ENCODE measurements around the gene VAC14.

Gene VAC14

GRCh38 chr16:70778901-70779309 is 22.1 kb downstream of the VAC14 start (continued):
- TF ChIP-seq TSHZ1 (tag by site-specific recombination; IDR thresholded peaks at IDR 0.05; ENCODE audit: borderline replicate concordance) (no peak), HOXC10 (CRISPR knock-in tag; IDR thresholded peaks at IDR 0.05) (no peak), ZNF2 (tag by site-specific recombination; IDR thresholded peaks at IDR 0.05) (peak; percentile 66; the same call in 1 of the 2 replicates), ZNF843 (tag by site-specific recombination; IDR thresholded peaks at IDR 0.05) (peak; percentile 64; the same call in 1 of the 2 replicates), KLF7 (tag by site-specific recombination; IDR thresholded peaks at IDR 0.05; ENCODE audit: borderline replicate concordance) (no peak; the same call in 1 of the 2 replicates), ZNF146 (tag by site-specific recombination; IDR thresholded peaks at IDR 0.05) (no peak), ZNF624 (tag by site-specific recombination; IDR thresholded peaks at IDR 0.05) (no peak), ZEB2 (tag by site-specific recombination; IDR thresholded peaks at IDR 0.05) (peak; percentile 36; the same call in 1 of the 2 replicates), ZNF19 (tag by site-specific recombination; IDR thresholded peaks at IDR 0.05; ENCODE audit: low read depth) (no peak), ZSCAN18 (tag by site-specific recombination; IDR thresholded peaks at IDR 0.05) (peak; percentile 85), ZNF114 (tag by site-specific recombination; IDR thresholded peaks at IDR 0.05) (no peak), ZBTB8A (tag by site-specific recombination; IDR thresholded peaks at IDR 0.05) (no peak), ZNF555 (tag by site-specific recombination; conservative IDR thresholded peaks at IDR 0.05) (no peak), ZBTB21 (tag by site-specific recombination; IDR thresholded peaks at IDR 0.05) (peak; percentile 79), ZNF654 (tag by site-specific recombination; IDR thresholded peaks at IDR 0.05; ENCODE audit: low read depth) (no peak), ZFP3 (tag by site-specific recombination; IDR thresholded peaks at IDR 0.05; ENCODE audit: low read depth) (no peak), ZNF280D (tag by site-specific recombination; IDR thresholded peaks at IDR 0.05) (no peak), ELK4 (IDR thresholded peaks at IDR 0.05; ENCODE audit: borderline replicate concordance, low read depth, low read length) (no peak), ZSCAN30 (tag by site-specific recombination; IDR thresholded peaks at IDR 0.05) (peak; percentile 77), ZNF37A (tag by site-specific recombination; IDR thresholded peaks at IDR 0.05) (no peak), YY1 (tag by site-specific recombination; IDR thresholded peaks at IDR 0.05) (no peak), IKZF3 (tag by site-specific recombination; IDR thresholded peaks at IDR 0.05) (peak; percentile 71; the same call in 1 of the 2 replicates), ZNF501 (tag by site-specific recombination; IDR thresholded peaks at IDR 0.05) (peak; percentile 54; the same call in 1 of the 2 replicates), BCL11B (tag by site-specific recombination; IDR thresholded peaks at IDR 0.05; ENCODE audit: low read depth) (no peak), ZNF692 (tag by site-specific recombination; IDR thresholded peaks at IDR 0.05) (peak; percentile 96), ZSCAN16 (tag by site-specific recombination; IDR thresholded peaks at IDR 0.05) (no peak), GLI4 (tag by site-specific recombination; IDR thresholded peaks at IDR 0.05) (no peak), ZNF175 (tag by site-specific recombination; IDR thresholded peaks at IDR 0.05) (no peak), ZNF324 (tag by site-specific recombination; IDR thresholded peaks at IDR 0.05) (0 out of 2 replicates have a peak, but pooled peaks have one; percentile 64), ZNF302 (tag by site-specific recombination; IDR thresholded peaks at IDR 0.05; ENCODE audit: low read depth) (0 out of 2 replicates have a peak, but pooled peaks have one; percentile 59), ZNF423 (tag by site-specific recombination; IDR thresholded peaks at IDR 0.05) (no peak), SP3 (tag by site-specific recombination; IDR thresholded peaks at IDR 0.05) (peak; percentile 25; the same call in 1 of the 2 replicates)

All from HEK293 (cell line).